ENCODE measurements around the gene LGALS14. TPM values are rescaled to one million over a fixed set of nuclear protein-coding genes. Genes with fewer than 3 reads are reported as not detected.

LGALS14 gene
- polyA plus RNA-seq, 3 donors, result not detected

GRCh38 chr19:39725995-39726394, 21.7 kb downstream of the LGALS14 start:
- H3K9ac ChIP-seq (ENCODE audit: insufficient read depth, low read length, poor library complexity, severe bottlenecking), result no peak overlapping the region
- H4K20me1 ChIP-seq (ENCODE audit: insufficient read depth, low read length), result no peaks in the 10 kb centered on the region
- H3K9me3 ChIP-seq (replicated peaks in 1 of 2; ENCODE audit: control insufficient read depth in 1 of 2, insufficient read depth in 1 of 2, low read length in 2 of 2), result no peaks in the 10 kb centered on the region
- peaks cover 0 to 3% of the 10 kb centered on the region in 2 donors for H3K27me3 ChIP-seq (ENCODE audit: control insufficient read depth in 2 of 2, insufficient read depth in 2 of 2, low read length in 2 of 2)
- Mint-ChIP-seq H3K4me3 (no peak overlapping the region), H3K4me1 (no peaks in the 10 kb centered on the region), H3K27me3 (ENCODE audit: low read depth in 3 of 3) (peaks cover 7 to 14% (median 9%) of the 10 kb centered on the region in 3 donors), H3K27ac (no peak overlapping the region), H3K36me3 (no peaks in the 10 kb centered on the region), H3K9me3 (no peaks in the 10 kb centered on the region)
- no peaks in the 10 kb centered on the region for H3K79me2 ChIP-seq (ENCODE audit: insufficient read depth, low read length)
- no peak overlapping the region for H3K27ac ChIP-seq (ENCODE audit: low read depth in 1 of 2, low read length in 2 of 2)
- intact Hi-C loops (cut with micrococcal nuclease), result no loop called here
- no peak for DNase-seq
- TF ChIP-seq CTCF (IDR thresholded peaks at IDR 0.05), result no peak
- no peak overlapping the region for H3K4me3 ChIP-seq (replicated peaks in 1 of 3; ENCODE audit: low read depth in 2 of 3, low read length in 3 of 3)
- H3K36me3 ChIP-seq (replicated peaks in 1 of 2; ENCODE audit: control insufficient read depth in 1 of 2, insufficient read depth in 2 of 2, low read length in 2 of 2), result no peaks in the 10 kb centered on the region
- H3K4me2 ChIP-seq (replicated peaks; ENCODE audit: extremely low read depth, low read length, poor library complexity, severe bottlenecking), result no peak overlapping the region
- no peaks in the 10 kb centered on the region for H3K4me1 ChIP-seq (ENCODE audit: control insufficient read depth in 1 of 2, insufficient read depth in 2 of 2, low read length in 2 of 2)
- H2AFZ ChIP-seq (ENCODE audit: insufficient read depth, low read depth, low read length, poor library complexity, severe bottlenecking), result no peak overlapping the region

GRCh38 chr19:39727070-39727800, 23.0 kb downstream of the LGALS14 start:
- H3K27me3 ChIP-seq (ENCODE audit: control insufficient read depth in 2 of 2, insufficient read depth in 2 of 2, low read length in 2 of 2), result no peaks in the 10 kb centered on the region
- Mint-ChIP-seq H3K36me3 (no peaks in the 10 kb centered on the region), H3K27ac (no peak overlapping the region), H3K4me3 (no peak overlapping the region), H3K9me3 (no peaks in the 10 kb centered on the region), H3K4me1 (no peaks in the 10 kb centered on the region), H3K27me3 (ENCODE audit: low read depth in 3 of 3) (peaks cover 7 to 13% (median 9%) of the 10 kb centered on the region in 3 donors)
- DNase-seq, result no peak
- no peak overlapping the region for H3K4me3 ChIP-seq (replicated peaks in 1 of 3; ENCODE audit: low read depth in 2 of 3, low read length in 3 of 3)
- H3K36me3 ChIP-seq (replicated peaks in 1 of 2; ENCODE audit: control insufficient read depth in 1 of 2, insufficient read depth in 2 of 2, low read length in 2 of 2), result no peaks in the 10 kb centered on the region
- no peaks in the 10 kb centered on the region for H3K4me1 ChIP-seq (ENCODE audit: control insufficient read depth in 1 of 2, insufficient read depth in 2 of 2, low read length in 2 of 2)
- no peak overlapping the region for H3K27ac ChIP-seq (ENCODE audit: low read depth in 1 of 2, low read length in 2 of 2)
- H3K9ac ChIP-seq (ENCODE audit: insufficient read depth, low read length, poor library complexity, severe bottlenecking), result no peak overlapping the region
- intact Hi-C loops (cut with micrococcal nuclease), result no loop called here
- no peaks in the 10 kb centered on the region for H3K79me2 ChIP-seq (ENCODE audit: insufficient read depth, low read length)
- no peaks in the 10 kb centered on the region for H4K20me1 ChIP-seq (ENCODE audit: insufficient read depth, low read length)
- no peak overlapping the region for H2AFZ ChIP-seq (ENCODE audit: insufficient read depth, low read depth, low read length, poor library complexity, severe bottlenecking)
- H3K9me3 ChIP-seq (replicated peaks in 1 of 2; ENCODE audit: control insufficient read depth in 1 of 2, insufficient read depth in 1 of 2, low read length in 2 of 2), result no peaks in the 10 kb centered on the region
- H3K4me2 ChIP-seq (replicated peaks; ENCODE audit: extremely low read depth, low read length, poor library complexity, severe bottlenecking), result no peak overlapping the region
- WGBS (ENCODE audit: insufficient coverage), result 89% methylated on average over 7 of the region's 10 CpGs
- TF ChIP-seq CTCF (IDR thresholded peaks at IDR 0.05), result no peak
